Left lung (tissue), 10 donors: ENCODE results near the gene COL11A2. TPM values are rescaled to one million over a fixed set of nuclear protein-coding genes. Genes with fewer than 3 reads are reported as not detected.

Experiments used
- ATAC-seq: fragments of 200-7000 bp; cut with Tn5 transposase; one replicate; pipeline ENCODE4 v1.9.1; 2020; ENCODE audit warnings: moderate library complexity
- DNase-seq, 4 donors: peaks; one replicate each; pipeline ENCODE4 v3.0.0-alpha.2; 2013 to 2020
- H3K27ac ChIP-seq, 2 donors: fragments of 200-600 bp; sonication (generic) in 1 of 2; one replicate each; pipeline versions ENCODE4 v1.5.0 to v1.8.0; 2020 to 2021
- H3K27me3 ChIP-seq, 2 donors: fragments of 200-600 bp; sonication (generic) in 1 of 2; one replicate each; pipeline versions ENCODE4 v1.5.0 to v1.8.0; 2020 to 2021
- H3K36me3 ChIP-seq, 2 donors: fragments of 200-600 bp; sonication (generic) in 1 of 2; one replicate each; pipeline versions ENCODE4 v1.5.0 to v1.8.0; 2020 to 2021
- H3K4me1 ChIP-seq, 2 donors: fragments of 200-600 bp; one replicate each; pipeline ENCODE4 v1.8.0; 2021
- H3K4me3 ChIP-seq, 2 donors: fragments of 200-600 bp; sonication (generic) in 1 of 2; one replicate each; pipeline versions ENCODE4 v1.5.0 to v1.8.0; 2020 to 2021; ENCODE audit warnings: mild to moderate bottlenecking in 1 of 2
- H3K9me3 ChIP-seq, 2 donors: fragments of 200-600 bp; sonication (generic) in 1 of 2; one replicate each; pipeline versions ENCODE4 v1.5.0 to v1.8.0; 2020 to 2021
- intact Hi-C, 2 donors: fragments of 100-400 bp; cut with DNase I; formaldehyde crosslinking; loops; one replicate each; pipeline versions ENCODE4 v1.11.2 to v1.14.2; 2022
- polyA plus RNA-seq, 6 donors: library from polyadenylated mRNA; unstranded; fragments of 120-200 nt; gene quantifications; one replicate each; pipeline ENCODE4 v1.2.1, GENCODE V29; 2013; ENCODE audit not compliant: insufficient read length in 6 of 6
- total RNA-seq, 2 donors: library from RNA; stranded (reverse); fragmentation: NEBNext Ultra II Directional; extraction: Animal tissue kit (Norgen Biotek cat#: 25700); gene quantifications; one replicate each; pipeline ENCODE4 v1.2.1, GENCODE V29; 2021
- TF ChIP-seq, protein P1 (sequence below), 2 donors: fragments of 200-600 bp; sonication (generic) in 1 of 2; IDR thresholded peaks; one replicate each; pipeline versions ENCODE4 v1.5.0 to v1.8.0; 2021; ENCODE audit warnings: antibody characterized with exemption in 2 of 2
- donor health status: DM: no; HTN: yes; CAD: no.
- donor health status: DM: no; HTN: no; CAD: no.

COL11A2 gene
- total and polyA plus RNA-seq, 8 donors: 0.45 to 9.5 (median 3.6) TPM

DNA sequence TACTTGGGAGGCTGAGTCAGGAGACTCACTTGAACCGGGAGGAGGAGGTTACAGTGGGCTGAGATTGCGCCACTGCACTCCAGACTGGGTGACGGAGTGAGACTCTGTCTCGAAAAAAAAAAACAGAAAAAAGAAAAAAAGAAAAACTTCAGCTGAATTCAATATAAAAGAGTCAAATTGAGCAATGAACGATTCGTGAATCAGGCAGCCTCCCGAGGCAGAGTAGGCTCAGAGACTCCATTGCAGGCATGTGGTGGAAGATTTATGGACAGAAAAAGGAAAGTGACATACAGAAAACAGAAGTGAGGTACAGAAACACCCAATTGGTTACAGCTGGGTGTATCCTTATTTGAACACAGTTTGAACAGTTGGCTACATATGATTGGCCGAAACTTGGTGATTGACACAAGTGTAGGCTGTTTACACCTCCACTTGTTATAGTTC lies 60.2 kb downstream of the COL11A2 start:
- Histone ChIP-seq H3K4me1 (no peaks in the 10 kb centered on the region), H3K4me3 (no peak overlapping the region), H3K27me3 (peaks cover 0 to 5% of the 10 kb centered on the region in 2 donors), H3K36me3 (no peaks in the 10 kb centered on the region), H3K9me3 (no peaks in the 10 kb centered on the region), H3K27ac (peak overlapping the region in 1 of 2 donors; percentile 37)
- DNase-seq: no peak
- ATAC-seq: no peak
- TF ChIP-seq, protein P1, sequence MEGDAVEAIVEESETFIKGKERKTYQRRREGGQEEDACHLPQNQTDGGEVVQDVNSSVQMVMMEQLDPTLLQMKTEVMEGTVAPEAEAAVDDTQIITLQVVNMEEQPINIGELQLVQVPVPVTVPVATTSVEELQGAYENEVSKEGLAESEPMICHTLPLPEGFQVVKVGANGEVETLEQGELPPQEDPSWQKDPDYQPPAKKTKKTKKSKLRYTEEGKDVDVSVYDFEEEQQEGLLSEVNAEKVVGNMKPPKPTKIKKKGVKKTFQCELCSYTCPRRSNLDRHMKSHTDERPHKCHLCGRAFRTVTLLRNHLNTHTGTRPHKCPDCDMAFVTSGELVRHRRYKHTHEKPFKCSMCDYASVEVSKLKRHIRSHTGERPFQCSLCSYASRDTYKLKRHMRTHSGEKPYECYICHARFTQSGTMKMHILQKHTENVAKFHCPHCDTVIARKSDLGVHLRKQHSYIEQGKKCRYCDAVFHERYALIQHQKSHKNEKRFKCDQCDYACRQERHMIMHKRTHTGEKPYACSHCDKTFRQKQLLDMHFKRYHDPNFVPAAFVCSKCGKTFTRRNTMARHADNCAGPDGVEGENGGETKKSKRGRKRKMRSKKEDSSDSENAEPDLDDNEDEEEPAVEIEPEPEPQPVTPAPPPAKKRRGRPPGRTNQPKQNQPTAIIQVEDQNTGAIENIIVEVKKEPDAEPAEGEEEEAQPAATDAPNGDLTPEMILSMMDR (IDR thresholded peaks at IDR 0.05): no peak
- intact Hi-C loops: no loop called here

DNA sequence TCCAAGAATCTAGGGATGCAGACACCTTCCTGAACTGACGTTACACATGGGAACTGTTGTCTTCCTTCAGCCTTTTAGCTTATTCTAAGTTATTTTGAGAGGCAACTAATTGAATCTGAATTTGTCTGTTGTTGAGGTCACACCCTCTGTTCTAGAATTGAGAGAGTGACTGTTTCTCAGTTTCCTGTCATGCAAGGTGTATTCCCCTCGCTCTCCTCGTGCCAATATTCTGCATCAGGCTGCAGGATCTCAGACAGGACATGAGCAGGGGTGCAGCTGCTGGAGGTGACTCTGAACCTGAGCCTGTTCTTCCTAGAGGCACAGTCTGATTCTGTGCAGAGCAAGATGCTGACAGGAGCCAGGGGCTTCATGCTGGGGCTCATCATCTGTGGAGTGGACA lies 63.9 kb downstream of the COL11A2 start:
- intact Hi-C loops: no loop called here
- ATAC-seq (no peak), DNase-seq (no peak)
- Histone ChIP-seq H3K27me3 (peaks cover 0 to 9% of the 10 kb centered on the region in 2 donors), H3K9me3 (peaks cover 0 to 13% of the 10 kb centered on the region in 2 donors), H3K36me3 (no peaks in the 10 kb centered on the region), H3K4me1 (no peaks in the 10 kb centered on the region), H3K27ac (no peak overlapping the region), H3K4me3 (no peak overlapping the region)
- TF ChIP-seq, protein P1 (IDR thresholded peaks at IDR 0.05): no peak

DNA sequence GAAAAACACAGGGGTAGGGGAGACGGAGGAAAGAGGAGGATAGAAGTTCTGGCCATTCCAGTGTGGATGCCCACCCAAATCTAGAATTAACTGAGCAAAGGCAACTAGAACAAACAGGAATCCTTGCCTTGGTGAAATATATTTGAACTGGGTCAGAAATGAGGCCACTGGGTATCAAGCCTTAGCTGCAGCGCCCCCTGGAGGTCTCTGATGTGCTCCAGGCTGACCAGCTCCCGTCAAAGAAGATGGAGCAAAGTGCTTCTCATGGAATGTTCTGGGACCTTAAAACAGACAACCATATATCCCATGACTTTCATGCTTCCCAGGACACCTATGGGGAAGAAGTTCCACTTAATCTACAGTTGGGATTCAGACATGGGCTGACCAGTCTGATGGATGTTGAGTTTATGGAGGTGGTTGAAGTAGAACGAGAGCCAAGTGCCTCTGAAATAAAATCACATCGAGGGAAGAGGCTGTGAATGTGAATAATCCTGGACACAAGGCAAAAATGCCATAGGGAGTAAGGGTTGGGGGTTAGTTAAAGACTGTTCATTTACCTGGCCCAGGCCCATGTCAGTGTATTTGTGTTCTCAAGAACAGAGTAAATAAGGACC lies 66.1 kb downstream of the COL11A2 start:
- intact Hi-C loops: no loop called here
- TF ChIP-seq, protein P1 (IDR thresholded peaks at IDR 0.05): peak; percentile 66 to 79
- Histone ChIP-seq H3K4me1 (no peaks in the 10 kb centered on the region), H3K27ac (no peak overlapping the region), H3K27me3 (peaks cover 0 to 11% of the 10 kb centered on the region in 2 donors), H3K36me3 (no peaks in the 10 kb centered on the region), H3K9me3 (peaks cover 0 to 16% of the 10 kb centered on the region in 2 donors), H3K4me3 (no peak overlapping the region)
- peak in 3 of 4 donors; percentile 46 to 87 (median 70) for DNase-seq
- ATAC-seq: peak; percentile 90

DNA sequence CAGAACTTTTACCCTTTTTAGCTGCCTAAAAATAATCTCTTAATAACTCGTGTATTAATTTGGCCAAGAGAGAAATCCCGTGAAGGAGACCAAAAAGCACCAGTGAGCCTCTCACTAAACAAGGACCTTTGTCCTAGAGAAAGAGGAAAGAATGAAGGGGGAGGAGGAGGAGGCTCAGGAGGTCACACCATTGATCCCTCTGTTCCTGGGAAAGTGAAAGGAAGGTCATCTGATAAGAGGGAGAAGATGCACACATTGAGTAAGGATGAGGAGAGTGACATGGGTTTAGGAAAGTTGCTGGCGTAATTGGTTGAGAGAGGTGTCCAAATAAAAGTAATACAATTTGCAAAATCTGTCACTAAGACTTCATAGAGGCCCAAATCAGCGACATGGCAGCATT lies 67.3 kb downstream of the COL11A2 start:
- no peak overlapping the region for H3K27ac ChIP-seq
- H3K9me3 ChIP-seq: peaks cover 0 to 16% of the 10 kb centered on the region in 2 donors
- no peak for DNase-seq
- H3K4me3 ChIP-seq: no peak overlapping the region
- H3K27me3 ChIP-seq: peaks cover 0 to 16% of the 10 kb centered on the region in 2 donors
- TF ChIP-seq, protein P1 (IDR thresholded peaks at IDR 0.05): no peak
- no peaks in the 10 kb centered on the region for H3K36me3 ChIP-seq
- intact Hi-C loops: no loop called here
- H3K4me1 ChIP-seq: no peaks in the 10 kb centered on the region
- ATAC-seq: no peak

DNA sequence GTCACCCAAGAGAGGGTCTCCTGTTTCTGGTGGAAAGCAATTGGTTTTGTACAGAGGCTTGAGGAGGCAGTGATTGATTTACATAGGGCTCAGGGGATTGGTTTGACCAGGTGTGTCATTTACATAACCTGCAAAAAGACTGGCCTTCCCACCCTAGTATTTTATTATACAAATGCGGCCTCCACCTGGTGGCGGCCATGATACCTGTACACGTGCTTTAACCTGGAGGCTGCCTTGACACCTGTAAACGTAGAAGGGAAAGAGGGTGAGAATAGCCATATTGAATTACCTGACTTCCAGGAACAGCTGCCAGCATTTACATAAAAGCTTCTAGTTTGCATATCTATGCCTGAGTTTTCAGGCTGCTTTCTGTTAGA lies 67.8 kb downstream of the COL11A2 start:
- Histone ChIP-seq H3K4me1 (no peaks in the 10 kb centered on the region), H3K9me3 (peaks cover 0 to 16% of the 10 kb centered on the region in 2 donors), H3K4me3 (no peak overlapping the region), H3K27ac (no peak overlapping the region), H3K36me3 (no peaks in the 10 kb centered on the region), H3K27me3 (peaks cover 0 to 16% of the 10 kb centered on the region in 2 donors)
- DNase-seq: no peak
- TF ChIP-seq, protein P1 (IDR thresholded peaks at IDR 0.05): no peak
- intact Hi-C loops: no loop called here
- no peak for ATAC-seq
